IMR-90 (cell line): ENCODE measurements around the gene SMIM44.

Experiments used
- MAZ ChIP-seq: IDR thresholded peaks from 2 replicates; pipeline ENCODE4 v1.6.1; 2012; ENCODE audit warnings: low read depth, mild to moderate bottlenecking, low read length, improper control_type of control experiment, moderate library complexity, borderline replicate concordance
- MXI1 ChIP-seq: IDR thresholded peaks from 2 replicates; pipeline ENCODE4 v1.6.1; 2012; ENCODE audit warnings: low read depth, mild to moderate bottlenecking, low read length, moderate library complexity, borderline replicate concordance
- POLR2A ChIP-seq: IDR thresholded peaks from 2 replicates; pipeline ENCODE4 v1.6.1; 2012; ENCODE audit warnings: mild to moderate bottlenecking, low read depth, low read length
- RCOR1 ChIP-seq: IDR thresholded peaks from 2 replicates; pipeline ENCODE4 v1.6.1; 2012; ENCODE audit warnings: mild to moderate bottlenecking, low read length, improper control_type of control experiment; ENCODE audit not compliant: insufficient replicate concordance
- RFX5 ChIP-seq: IDR thresholded peaks from 2 replicates; pipeline ENCODE4 v1.8.0; 2012; ENCODE audit warnings: low read depth, mild to moderate bottlenecking, low read length, moderate library complexity
- TF ChIP-seq, protein P1 (sequence below): conservative IDR thresholded peaks from 2 replicates; pipeline ENCODE4 v1.5.1; 2012; ENCODE audit warnings: mild to moderate bottlenecking, low read depth, low read length, improper control_type of control experiment

DNA sequence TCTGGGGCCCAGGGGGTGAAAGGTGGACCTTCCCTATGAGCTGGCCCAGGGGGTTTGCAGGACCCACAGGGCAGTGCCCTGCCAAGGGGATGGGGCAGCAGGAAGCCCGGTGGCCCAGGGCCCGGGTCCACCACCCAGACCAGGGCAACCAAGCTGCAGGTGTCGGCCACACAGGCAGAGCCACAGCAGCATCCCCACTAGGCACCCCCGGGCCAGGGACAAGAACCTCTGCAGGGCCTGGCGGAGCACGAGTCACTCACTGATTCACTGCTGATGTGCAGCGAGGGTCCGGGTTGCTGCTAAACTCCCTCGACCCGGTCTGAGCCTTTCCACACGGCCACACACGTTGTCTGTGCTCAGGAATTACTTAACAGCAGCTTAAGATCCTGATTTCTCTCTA is 31.7 kb upstream of the SMIM44 start:
- TF ChIP-seq, protein P1, sequence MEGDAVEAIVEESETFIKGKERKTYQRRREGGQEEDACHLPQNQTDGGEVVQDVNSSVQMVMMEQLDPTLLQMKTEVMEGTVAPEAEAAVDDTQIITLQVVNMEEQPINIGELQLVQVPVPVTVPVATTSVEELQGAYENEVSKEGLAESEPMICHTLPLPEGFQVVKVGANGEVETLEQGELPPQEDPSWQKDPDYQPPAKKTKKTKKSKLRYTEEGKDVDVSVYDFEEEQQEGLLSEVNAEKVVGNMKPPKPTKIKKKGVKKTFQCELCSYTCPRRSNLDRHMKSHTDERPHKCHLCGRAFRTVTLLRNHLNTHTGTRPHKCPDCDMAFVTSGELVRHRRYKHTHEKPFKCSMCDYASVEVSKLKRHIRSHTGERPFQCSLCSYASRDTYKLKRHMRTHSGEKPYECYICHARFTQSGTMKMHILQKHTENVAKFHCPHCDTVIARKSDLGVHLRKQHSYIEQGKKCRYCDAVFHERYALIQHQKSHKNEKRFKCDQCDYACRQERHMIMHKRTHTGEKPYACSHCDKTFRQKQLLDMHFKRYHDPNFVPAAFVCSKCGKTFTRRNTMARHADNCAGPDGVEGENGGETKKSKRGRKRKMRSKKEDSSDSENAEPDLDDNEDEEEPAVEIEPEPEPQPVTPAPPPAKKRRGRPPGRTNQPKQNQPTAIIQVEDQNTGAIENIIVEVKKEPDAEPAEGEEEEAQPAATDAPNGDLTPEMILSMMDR: no peak
- TF ChIP-seq MXI1: no peak
- no peak for TF ChIP-seq POLR2A
- TF ChIP-seq MAZ: no peak
- no peak for TF ChIP-seq RFX5
- no peak for TF ChIP-seq RCOR1
